ENCODE data around the gene ZMIZ2.

ZMIZ2 gene

GRCh38 chr7:44761207-44762161, 12.8 kb downstream of the ZMIZ2 start:
- no peaks in the 10 kb centered on the region for H3K4me1 ChIP-seq (ENCODE audit: control insufficient read depth, insufficient read depth, low read length)
- peaks cover 9 to 78% of the 10 kb centered on the region in 2 experiments; a peak in 2 of 3 replicates for H3K36me3 ChIP-seq (ENCODE audit: control insufficient read depth in 2 of 2, insufficient read depth in 1 of 2, low read length in 2 of 2)
- ChIA-PET POLR2A (interaction anchor here (0.6 kb wide), 1 partner anchor 10 kb away, joined by 3 read pairs; no protein-coding TSS in a partner anchor), CTCF (no interaction called here)
- no peak overlapping the region for H3K4me3 ChIP-seq (ENCODE audit: low read depth, low read length)
- TF ChIP-seq TCF7L2 (IDR thresholded peaks at IDR 0.05; ENCODE audit: borderline replicate concordance, low read depth, low read length) (no peak), ZNF473 (tag by site-specific recombination; IDR thresholded peaks at IDR 0.05) (no peak), ZNF792 (tag by site-specific recombination; IDR thresholded peaks at IDR 0.05) (no peak), REPIN1 (tag by site-specific recombination; IDR thresholded peaks at IDR 0.05; ENCODE audit: low read depth) (no peak), ZNF18 (tag by site-specific recombination; IDR thresholded peaks at IDR 0.05) (no peak), ZNF785 (tag by site-specific recombination; IDR thresholded peaks at IDR 0.05) (no peak), ZFP69B (tag by site-specific recombination; IDR thresholded peaks at IDR 0.05) (no peak), ZNF514 (tag by site-specific recombination; IDR thresholded peaks at IDR 0.05) (no peak), ZNF624 (tag by site-specific recombination; IDR thresholded peaks at IDR 0.05) (no peak), ZNF223 (tag by site-specific recombination; IDR thresholded peaks at IDR 0.05) (no peak), RBAK (tag by site-specific recombination; IDR thresholded peaks at IDR 0.05) (no peak), ZNF707 (tag by site-specific recombination; IDR thresholded peaks at IDR 0.05) (no peak), ATF2 (tag by site-specific recombination; IDR thresholded peaks at IDR 0.05; ENCODE audit: low read depth) (no peak), BCL6B (tag by site-specific recombination; IDR thresholded peaks at IDR 0.05) (no peak), ZNF571 (tag by site-specific recombination; IDR thresholded peaks at IDR 0.05) (no peak), HOXD13 (CRISPR knock-in tag; IDR thresholded peaks at IDR 0.05; ENCODE audit: borderline replicate concordance) (no peak), ZSCAN5A (tag by site-specific recombination; IDR thresholded peaks at IDR 0.05) (no peak), ZNF404 (tag by site-specific recombination; IDR thresholded peaks at IDR 0.05) (no peak)
- H3K9me3 ChIP-seq (ENCODE audit: control insufficient read depth, insufficient read depth, low read depth, low read length), result no peaks in the 10 kb centered on the region
- H3K27ac ChIP-seq (ENCODE audit: extremely low read depth, low read depth, low read length), result no peak overlapping the region

- ChIA-PET CTCF (no interaction called here), POLR2A (no interaction called here)
- H3K4me3 ChIP-seq (ENCODE audit: low read depth, low read length), result no peak overlapping the region
- no peak for TF ChIP-seq ZNF548 (tag by site-specific recombination; IDR thresholded peaks at IDR 0.05)
- no peak for TF ChIP-seq BCL11B (tag by site-specific recombination; IDR thresholded peaks at IDR 0.05; ENCODE audit: low read depth)
- peaks cover 9 to 78% of the 10 kb centered on the region in 2 experiments; a peak in 2 of 3 replicates for H3K36me3 ChIP-seq (ENCODE audit: control insufficient read depth in 2 of 2, insufficient read depth in 1 of 2, low read length in 2 of 2)
- no peaks in the 10 kb centered on the region for H3K4me1 ChIP-seq (ENCODE audit: control insufficient read depth, insufficient read depth, low read length)
- no peak overlapping the region for H3K27ac ChIP-seq (ENCODE audit: extremely low read depth, low read depth, low read length)
- H3K9me3 ChIP-seq (ENCODE audit: control insufficient read depth, insufficient read depth, low read depth, low read length), result no peaks in the 10 kb centered on the region
Measured at GRCh38 chr7:44762300-44762699, 13.7 kb downstream of the ZMIZ2 start.
